ENCODE results near the gene UGT1A7.

- TF ChIP-seq CTCF (IDR thresholded peaks at IDR 0.05) = no peak
- no peak for TF ChIP-seq POLR2A (IDR thresholded peaks at IDR 0.05)
These were observed 2.9 kb downstream of the UGT1A7 start for GRCh38 chr2:233684640-233685039.

Measured in body of pancreas (tissue), 4 donors.